Ramos (cell line): Measurements from ENCODE around the gene TRIM15.
"Not testable (repeated sequence)": the region's sequence is repeated elsewhere in the genome, so short reads cannot be mapped to it uniquely, and the experiment has no call there.

ENCODE experiments used
- in situ Hi-C: fragments of 300-500 bp; cut with MboI; formaldehyde crosslinking; loops from one replicate; pipeline ENCODE4 v1.14.3; 2022; ENCODE audit warnings: low sequenced_read_pairs; ENCODE audit not compliant: unreplicated experiment

Gene TRIM15

GRCh38 chr6:30160785-30161531 is 2.4 kb upstream of the TRIM15 start, which contains the start of gene TRIM10:
TRIM10 (minus strand) TSS chr6:30161211; CDS start chr6:30160858, 353 bp downstream.
- in situ Hi-C loops, result no loop called here

- in situ Hi-C loops, result no loop called here
These were observed 869 bp upstream of the TRIM15 start for GRCh38 chr6:30162265-30163089.

GRCh38 chr6:30163918-30164654 is 740 bp downstream of the TRIM15 start:
- in situ Hi-C loops, result no loop called here

DNA sequence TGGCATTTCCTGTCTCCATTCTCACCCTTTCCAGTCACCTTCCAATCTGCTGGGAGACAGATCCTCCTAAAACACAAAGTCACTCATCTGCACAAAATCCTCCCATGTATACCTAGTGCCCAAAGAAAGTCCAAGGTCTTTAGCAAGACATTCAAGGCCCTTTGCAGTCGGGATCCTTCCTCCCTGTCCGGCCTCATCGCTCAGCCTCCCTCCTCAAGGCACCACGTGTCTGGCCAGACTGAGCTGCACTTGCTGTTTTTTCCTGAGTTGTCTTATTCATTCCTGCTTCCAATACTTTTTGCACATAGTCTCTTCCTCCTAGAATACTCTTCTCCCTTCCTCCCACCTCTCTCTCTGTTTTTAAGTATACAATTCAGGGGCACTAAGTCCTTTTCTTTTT is 1.4 kb downstream of the TRIM15 start:
- in situ Hi-C loops, result no loop called here

GRCh38 chr6:30165238-30165637 is 1.9 kb downstream of the TRIM15 start:
- in situ Hi-C loops, result not testable (repeated sequence)

- in situ Hi-C loops, result no loop called here
These were observed 3.8 kb downstream of the TRIM15 start for GRCh38 chr6:30167101-30167500.

- in situ Hi-C loops, result no loop called here
These were observed 5.4 kb downstream of the TRIM15 start for GRCh38 chr6:30168741-30169140.

DNA sequence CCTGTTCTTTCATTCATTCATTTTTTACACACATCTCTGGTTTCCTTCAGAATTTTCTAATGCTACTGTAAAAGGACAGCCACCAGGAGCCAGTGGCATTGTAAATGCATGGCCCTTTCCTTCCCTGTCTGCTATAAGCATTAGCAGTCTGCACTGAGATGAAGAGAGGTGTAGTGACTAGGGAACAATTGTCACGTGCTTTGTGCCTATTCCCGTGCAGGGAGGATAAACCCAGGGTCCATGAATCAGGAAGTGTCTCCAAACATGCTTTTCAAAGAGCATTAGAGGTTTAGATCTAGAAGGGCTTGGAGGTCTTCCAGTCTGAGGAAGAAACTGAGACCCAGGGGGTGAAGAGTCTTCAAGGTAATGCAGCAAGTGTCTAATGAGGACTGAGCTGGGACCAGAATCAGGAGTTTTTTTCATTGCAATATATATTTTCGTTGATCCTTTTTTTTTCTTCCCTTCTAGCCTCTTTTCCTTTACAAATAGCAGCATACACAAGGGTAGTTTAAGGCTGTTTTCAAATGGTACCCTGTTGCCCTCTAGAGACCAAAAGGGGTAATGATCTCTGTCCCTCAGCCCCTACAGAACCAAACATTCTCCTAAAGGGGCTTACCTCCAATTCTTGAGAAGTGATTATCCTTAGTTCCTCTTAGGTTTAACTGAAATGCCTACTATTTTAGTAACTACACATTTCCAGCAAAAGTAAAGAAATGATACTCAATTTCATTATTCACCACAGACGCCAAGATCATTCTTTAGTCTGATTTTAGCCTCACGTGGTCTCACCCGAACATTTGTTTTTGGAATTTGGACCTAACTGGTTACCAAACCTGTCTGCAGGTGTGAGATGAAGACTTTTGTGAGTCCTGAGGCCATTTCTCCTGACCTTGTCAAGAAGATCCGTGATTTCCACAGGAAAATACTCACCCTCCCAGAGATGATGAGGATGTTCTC is 6.6 kb downstream of the TRIM15 start:
- in situ Hi-C loops, result no loop called here

- in situ Hi-C loops, result no loop called here
These were observed 8.5 kb downstream of the TRIM15 start for GRCh38 chr6:30171677-30172471.

GRCh38 chr6:30172681-30173080 is 9.3 kb downstream of the TRIM15 start:
- in situ Hi-C loops, result no loop called here

DNA sequence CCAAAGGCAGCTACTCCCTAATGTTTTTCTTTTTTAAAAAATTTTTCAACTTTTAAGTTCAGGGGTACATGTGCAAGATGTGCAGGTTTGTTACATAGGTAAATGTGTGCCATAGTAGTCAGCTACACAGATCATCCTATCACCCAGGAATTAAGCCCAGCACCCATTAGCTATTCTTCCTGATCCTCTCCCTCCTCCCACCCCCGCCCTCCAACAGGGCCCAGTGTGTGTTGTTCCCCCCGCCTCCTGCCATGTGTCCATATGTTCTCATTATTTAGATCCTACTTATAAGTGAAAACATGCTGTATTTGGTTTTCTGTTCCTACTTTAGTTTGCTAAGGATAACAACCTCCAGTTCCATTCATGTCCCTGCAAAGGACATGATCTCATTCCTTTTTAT is 12.4 kb downstream of the TRIM15 start:
- in situ Hi-C loops, result no loop called here

GRCh38 chr6:30178837-30179236 is 15.5 kb downstream of the TRIM15 start:
- in situ Hi-C loops, result no loop called here

GRCh38 chr6:30180145-30180544 is 16.8 kb downstream of the TRIM15 start:
- in situ Hi-C loops, result no loop called here

DNA sequence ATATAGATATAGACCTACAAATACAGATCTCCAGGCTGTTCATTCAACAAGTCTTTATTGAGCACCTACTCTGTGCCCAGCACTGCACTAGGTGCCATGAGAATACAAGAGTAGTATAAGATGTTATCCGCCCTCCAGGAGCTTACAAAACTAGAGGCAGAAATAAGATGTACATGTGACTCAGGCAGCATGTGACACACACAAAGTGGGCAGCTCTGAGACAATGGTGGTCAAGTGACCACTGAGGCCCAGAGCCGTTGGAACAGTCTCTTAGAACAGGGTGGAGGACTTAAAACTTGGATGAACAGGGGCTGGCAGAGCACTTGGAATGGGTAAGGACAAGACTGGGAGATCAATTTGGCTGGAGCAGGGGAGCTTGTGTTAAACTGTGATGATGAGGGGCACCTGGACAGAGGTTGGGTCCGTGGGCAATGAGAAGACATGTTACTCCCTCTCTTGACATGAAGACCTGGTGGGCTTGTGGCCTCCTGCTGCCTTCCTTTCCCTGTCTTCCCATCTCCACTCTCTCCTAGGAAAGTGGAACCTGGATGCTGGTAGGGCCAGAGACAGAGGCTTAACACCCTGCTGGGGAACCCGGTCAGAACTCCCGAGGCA is 21.2 kb downstream of the TRIM15 start:
- in situ Hi-C loops, result no loop called here

GRCh38 chr6:30185846-30186484 is 22.6 kb downstream of the TRIM15 start:
- in situ Hi-C loops, result no loop called here

DNA sequence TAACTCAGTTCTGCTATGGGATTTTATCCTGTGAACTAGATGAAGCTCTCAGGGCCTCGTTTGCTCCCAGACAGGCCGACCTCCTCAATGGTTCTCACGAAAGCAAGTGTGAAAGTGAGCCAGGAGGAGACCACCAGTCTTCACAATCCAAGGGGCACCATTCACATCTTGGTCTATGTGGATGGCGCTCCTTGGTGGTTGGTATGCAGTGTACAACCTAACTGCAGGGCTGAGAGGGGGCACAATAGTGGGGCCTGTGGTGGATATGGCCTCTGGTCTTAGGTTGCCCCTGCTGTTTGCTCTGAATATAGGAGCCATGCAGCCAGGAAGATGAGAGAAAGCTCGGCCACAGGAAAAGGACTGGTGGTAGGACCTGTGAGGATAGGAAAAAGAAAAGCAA is 25.2 kb downstream of the TRIM15 start:
- in situ Hi-C loops, result no loop called here

- in situ Hi-C loops, result no loop called here
These were observed 28.7 kb downstream of the TRIM15 start for GRCh38 chr6:30192076-30192475.
